ENCODE data around the gene OR10W1. TPM values are rescaled to one million over a fixed set of nuclear protein-coding genes. Genes with fewer than 3 reads are reported as not detected.

Gene OR10W1
- total and polyA plus RNA-seq, 2 of the 8 experiments (the other 6 are each of a cell fraction or from before 2014, with no cell fraction given): not detected

DNA sequence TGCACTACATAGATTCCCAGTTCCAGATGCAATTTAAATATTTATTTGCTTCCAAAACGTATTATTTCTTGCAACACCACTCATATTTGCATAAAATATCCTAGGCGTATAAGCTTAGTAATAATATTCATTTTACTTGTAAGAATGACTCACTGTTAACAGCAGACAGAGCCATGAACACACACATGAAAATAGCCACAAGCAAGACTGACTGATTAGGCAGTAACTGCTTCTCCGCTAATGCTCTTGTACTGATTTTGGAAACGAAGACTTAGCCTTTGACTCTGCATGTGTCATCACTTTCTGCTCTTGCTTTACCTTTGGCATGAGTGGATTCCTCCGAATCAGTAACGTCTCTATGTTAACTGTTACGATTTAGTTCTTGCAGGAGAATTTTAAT lies 45.3 kb downstream of the OR10W1 start:
- H2BK12ac ChIP-seq (ENCODE audit: low read depth, low read length): no peak overlapping the region
- ChIA-PET POLR2A (ENCODE audit: partially characterized antibody) (no interaction called here), CTCF (ENCODE audit: partially characterized antibody) (no interaction called here)
- H3K4me1 ChIP-seq (replicated peaks in 1 of 4; ENCODE audit: control insufficient read depth in 3 of 4, insufficient read depth in 4 of 4, low read length in 3 of 4): no peaks in the 10 kb centered on the region
- H3K23me2 ChIP-seq (ENCODE audit: low read depth, low read length): no peaks in the 10 kb centered on the region
- H3K4me2 ChIP-seq (ENCODE audit: insufficient read depth in 1 of 2, low read depth in 2 of 2, low read length in 2 of 2): no peak overlapping the region
- WGBS, 2 experiments (ENCODE audit: extremely low coverage in 1 of 2, insufficient coverage in 1 of 2, insufficient read length in 1 of 2, insufficient replicate concordance in 2 of 2, low coverage in 1 of 2, low lambda C conversion rate in 2 of 2, missing lambda C conversion rate in 1 of 2): 77% methylated on average over 7 of the region's 7 CpGs; no CpG with 5 or more reads in 1 of the 2 experiments
- H2BK20ac ChIP-seq (ENCODE audit: low read length): no peak overlapping the region
- H4K8ac ChIP-seq (ENCODE audit: extremely low read depth, insufficient read depth, low read length): no peak overlapping the region
- no peaks in the 10 kb centered on the region for H4K20me1 ChIP-seq (replicated peaks in 1 of 2; ENCODE audit: control insufficient read depth in 1 of 2, insufficient read depth in 2 of 2, low read length in 2 of 2)
- no peaks in the 10 kb centered on the region for H3K36me3 ChIP-seq (ENCODE audit: control insufficient read depth in 2 of 4, insufficient read depth in 4 of 4, low read length in 3 of 4)
- H3K9ac ChIP-seq (replicated peaks in 1 of 4; ENCODE audit: extremely low read depth in 1 of 4, low read depth in 3 of 4, low read length in 3 of 4): no peak overlapping the region
- FAIRE-seq: no peak
- H2AFZ ChIP-seq (ENCODE audit: low read length): no peak overlapping the region
- no peak overlapping the region for H3K14ac ChIP-seq (ENCODE audit: insufficient read length)
- no peaks in the 10 kb centered on the region for H3K79me1 ChIP-seq (ENCODE audit: low read depth, low read length)
- no peak overlapping the region for H3K18ac ChIP-seq (ENCODE audit: extremely low read depth, low read length)
- no peak for DNase-seq (ENCODE audit: low read depth in 1 of 2, low spot score in 2 of 2)
- no peak overlapping the region for H3K23ac ChIP-seq (ENCODE audit: insufficient read length)
- no peak overlapping the region for H3K27ac ChIP-seq (ENCODE audit: low read depth, low read length)
- TF ChIP-seq, protein P1, sequence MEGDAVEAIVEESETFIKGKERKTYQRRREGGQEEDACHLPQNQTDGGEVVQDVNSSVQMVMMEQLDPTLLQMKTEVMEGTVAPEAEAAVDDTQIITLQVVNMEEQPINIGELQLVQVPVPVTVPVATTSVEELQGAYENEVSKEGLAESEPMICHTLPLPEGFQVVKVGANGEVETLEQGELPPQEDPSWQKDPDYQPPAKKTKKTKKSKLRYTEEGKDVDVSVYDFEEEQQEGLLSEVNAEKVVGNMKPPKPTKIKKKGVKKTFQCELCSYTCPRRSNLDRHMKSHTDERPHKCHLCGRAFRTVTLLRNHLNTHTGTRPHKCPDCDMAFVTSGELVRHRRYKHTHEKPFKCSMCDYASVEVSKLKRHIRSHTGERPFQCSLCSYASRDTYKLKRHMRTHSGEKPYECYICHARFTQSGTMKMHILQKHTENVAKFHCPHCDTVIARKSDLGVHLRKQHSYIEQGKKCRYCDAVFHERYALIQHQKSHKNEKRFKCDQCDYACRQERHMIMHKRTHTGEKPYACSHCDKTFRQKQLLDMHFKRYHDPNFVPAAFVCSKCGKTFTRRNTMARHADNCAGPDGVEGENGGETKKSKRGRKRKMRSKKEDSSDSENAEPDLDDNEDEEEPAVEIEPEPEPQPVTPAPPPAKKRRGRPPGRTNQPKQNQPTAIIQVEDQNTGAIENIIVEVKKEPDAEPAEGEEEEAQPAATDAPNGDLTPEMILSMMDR (IDR thresholded peaks at IDR 0.05; ENCODE audit: control extremely low read depth in 1 of 3, insufficient read depth in 1 of 3, low read depth in 1 of 3, low read length in 3 of 3): no peak
- TF ChIP-seq, protein P2, sequence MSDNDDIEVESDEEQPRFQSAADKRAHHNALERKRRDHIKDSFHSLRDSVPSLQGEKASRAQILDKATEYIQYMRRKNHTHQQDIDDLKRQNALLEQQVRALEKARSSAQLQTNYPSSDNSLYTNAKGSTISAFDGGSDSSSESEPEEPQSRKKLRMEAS (IDR thresholded peaks at IDR 0.05): no peak
- TF ChIP-seq TEAD4 (IDR thresholded peaks at IDR 0.05; ENCODE audit: low read depth, low read length): no peak
- no peak for TF ChIP-seq EZH2 (IDR thresholded peaks at IDR 0.05; ENCODE audit: low read depth, low read length, severe bottlenecking)
- TF ChIP-seq RFX5 (IDR thresholded peaks at IDR 0.05; ENCODE audit: borderline replicate concordance, low read depth, low read length): no peak
- TF ChIP-seq SUZ12 (IDR thresholded peaks at IDR 0.05; ENCODE audit: low read length): no peak
- no peak for TF ChIP-seq HDAC6 (IDR thresholded peaks at IDR 0.05; ENCODE audit: low read depth, low read length)
- TF ChIP-seq NANOG (IDR thresholded peaks at IDR 0.05; ENCODE audit: insufficient read depth, low read depth, low read length, poor library complexity, severe bottlenecking): no peak
- no peak for TF ChIP-seq KDM4A (IDR thresholded peaks at IDR 0.05; ENCODE audit: low read depth, low read length, severe bottlenecking)
- no peak for TF ChIP-seq SIRT6 (IDR thresholded peaks at IDR 0.05; ENCODE audit: low read length)
- no peak overlapping the region for H3K4me3 ChIP-seq (ENCODE audit: extremely low read depth in 1 of 4, insufficient read depth in 2 of 4, low read depth in 3 of 4, low read length in 4 of 4)
- no peak overlapping the region for H2AK5ac ChIP-seq (ENCODE audit: low read depth, low read length)
- H2BK15ac ChIP-seq (ENCODE audit: low read length): no peak overlapping the region
- H2BK120ac ChIP-seq (replicated peaks; ENCODE audit: low read depth, low read length): no peak overlapping the region
- no peak overlapping the region for H2BK5ac ChIP-seq (ENCODE audit: low read depth, low read length)
- no peaks in the 10 kb centered on the region for H3K79me2 ChIP-seq (ENCODE audit: control insufficient read depth in 1 of 2, insufficient read depth in 2 of 2, low read length in 2 of 2)
- no peak overlapping the region for H4K5ac ChIP-seq (ENCODE audit: insufficient read length, low read depth, low read length)
- no peaks in the 10 kb centered on the region for H3K27me3 ChIP-seq (replicated peaks in 1 of 4; ENCODE audit: control insufficient read depth in 3 of 4, extremely low read depth in 1 of 4, insufficient read depth in 3 of 4, low read length in 3 of 4)
- H4K91ac ChIP-seq (replicated peaks; ENCODE audit: insufficient read length, low read length): no peak overlapping the region
- H3K4ac ChIP-seq (replicated peaks; ENCODE audit: insufficient read length, low read depth, low read length): no peak overlapping the region
- peaks cover 10 to 26% of the 10 kb centered on the region in 2 experiments; a peak in 2 of 4 replicates for H3K9me3 ChIP-seq (ENCODE audit: insufficient read depth in 2 of 2, low read depth in 1 of 2, low read length in 1 of 2)
- no peak overlapping the region for H3K56ac ChIP-seq (replicated peaks; ENCODE audit: insufficient read length, low read depth, low read length)
